GM18502 (cell line): ENCODE data around the gene SLIT3.

Experiments used
- ATAC-seq: cut with Tn5 transposase; IDR thresholded peaks from one replicate; pipeline ENCODE4 v1.9.1; 2021; ENCODE audit warnings: mild to moderate bottlenecking; ENCODE audit not compliant: unreplicated experiment, poor library complexity

Gene SLIT3

DNA sequence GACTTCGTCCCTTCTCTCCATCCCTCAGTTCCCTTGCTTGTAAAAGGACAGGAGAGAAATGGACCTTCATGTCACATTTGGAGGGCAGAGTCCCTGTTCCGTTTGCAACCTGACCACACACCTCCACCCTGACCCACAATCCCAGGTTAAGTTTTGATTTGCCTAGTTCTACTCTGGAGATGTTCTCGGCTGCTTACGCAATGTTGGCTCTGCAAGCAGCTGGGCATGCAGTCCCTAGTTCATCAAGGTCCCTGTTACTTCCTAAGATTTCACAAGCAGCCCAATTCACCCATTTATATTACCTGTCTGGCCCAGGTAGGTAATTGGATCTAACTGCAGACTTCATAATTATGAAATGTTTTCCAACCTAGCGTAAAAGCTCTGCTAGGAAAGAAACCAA, 28.8 kb downstream of the SLIT3 start:
- ATAC-seq = no peak

GRCh38 chr5:169270827-169271226, 30.1 kb downstream of the SLIT3 start:
- no peak for ATAC-seq

GRCh38 chr5:169268019-169268418, 32.9 kb downstream of the SLIT3 start:
- ATAC-seq = no peak

DNA sequence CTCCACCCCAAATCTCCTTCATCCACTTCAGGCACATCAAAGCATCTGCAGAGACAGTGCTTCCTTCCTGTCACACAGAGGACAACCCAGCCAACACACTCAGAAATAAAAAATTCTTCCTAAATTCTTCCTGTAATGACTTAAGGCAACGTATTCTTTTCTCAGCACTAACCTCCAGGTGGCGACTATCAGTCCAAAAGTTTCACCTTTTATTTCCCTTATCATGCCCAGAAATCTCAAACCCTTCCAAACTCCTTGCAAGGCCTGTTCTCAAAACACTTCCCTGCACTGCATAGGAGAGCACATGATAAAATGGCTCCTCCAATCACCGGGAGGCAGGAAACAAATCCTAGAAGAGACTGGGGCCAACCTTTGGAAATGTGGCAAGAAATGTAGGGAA, 35.1 kb downstream of the SLIT3 start:
- ATAC-seq = no peak

- no peak for ATAC-seq
Observed at GRCh38 chr5:169263591-169263990, 37.3 kb downstream of the SLIT3 start.

- no peak for ATAC-seq
Observed at GRCh38 chr5:169260896-169261569, 39.9 kb downstream of the SLIT3 start.

DNA sequence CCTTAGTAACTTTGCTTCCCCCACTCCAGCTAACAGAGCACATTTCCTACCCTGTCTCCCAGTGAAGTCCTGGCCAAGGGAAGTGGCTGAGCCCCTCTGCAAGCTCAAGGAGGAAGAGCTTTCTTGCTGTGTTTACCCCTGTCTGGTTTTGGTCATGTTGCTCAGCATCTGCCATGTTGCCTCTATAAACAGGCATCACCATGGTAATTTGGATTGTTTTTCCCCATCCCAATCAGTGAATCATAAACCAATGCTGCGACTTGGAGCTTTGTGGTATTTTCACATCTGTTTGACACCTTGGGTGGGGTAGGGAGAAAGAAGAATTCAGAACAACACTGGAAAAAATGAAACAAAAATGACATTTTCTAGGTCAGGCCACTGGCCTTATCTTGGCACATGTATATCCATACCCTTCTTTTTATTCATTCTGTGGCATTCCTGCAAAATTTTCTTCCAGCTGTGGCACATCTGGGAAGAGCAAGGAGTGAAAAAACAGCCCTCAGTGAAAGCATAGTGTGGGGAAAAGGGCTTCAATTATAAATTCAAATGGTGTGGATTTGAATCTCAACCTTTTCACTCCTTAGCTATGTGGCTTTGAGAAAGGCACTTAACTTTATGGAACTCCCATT, 42.5 kb downstream of the SLIT3 start:
- ATAC-seq = no peak

GRCh38 chr5:169256191-169256590, 44.7 kb downstream of the SLIT3 start:
- no peak for ATAC-seq

DNA sequence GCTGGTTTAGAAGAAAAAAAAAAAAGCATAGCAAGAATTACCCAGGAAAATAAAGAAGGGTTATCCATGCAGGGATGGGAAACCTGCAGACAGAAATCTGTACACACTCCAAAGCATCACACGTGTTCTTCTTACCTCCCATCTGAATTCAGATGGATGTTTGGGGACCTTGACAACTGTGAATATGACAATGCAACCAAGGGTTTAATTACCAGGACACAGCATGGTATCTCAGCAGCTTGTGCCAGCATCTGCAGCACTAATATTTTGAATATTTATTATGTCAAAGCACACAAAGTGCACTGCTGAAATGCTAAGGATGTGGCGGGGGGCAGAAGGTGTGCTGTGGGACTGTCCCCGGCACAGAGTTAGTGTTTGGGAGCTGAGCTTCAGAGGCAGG, 47.9 kb downstream of the SLIT3 start:
- no peak for ATAC-seq

DNA sequence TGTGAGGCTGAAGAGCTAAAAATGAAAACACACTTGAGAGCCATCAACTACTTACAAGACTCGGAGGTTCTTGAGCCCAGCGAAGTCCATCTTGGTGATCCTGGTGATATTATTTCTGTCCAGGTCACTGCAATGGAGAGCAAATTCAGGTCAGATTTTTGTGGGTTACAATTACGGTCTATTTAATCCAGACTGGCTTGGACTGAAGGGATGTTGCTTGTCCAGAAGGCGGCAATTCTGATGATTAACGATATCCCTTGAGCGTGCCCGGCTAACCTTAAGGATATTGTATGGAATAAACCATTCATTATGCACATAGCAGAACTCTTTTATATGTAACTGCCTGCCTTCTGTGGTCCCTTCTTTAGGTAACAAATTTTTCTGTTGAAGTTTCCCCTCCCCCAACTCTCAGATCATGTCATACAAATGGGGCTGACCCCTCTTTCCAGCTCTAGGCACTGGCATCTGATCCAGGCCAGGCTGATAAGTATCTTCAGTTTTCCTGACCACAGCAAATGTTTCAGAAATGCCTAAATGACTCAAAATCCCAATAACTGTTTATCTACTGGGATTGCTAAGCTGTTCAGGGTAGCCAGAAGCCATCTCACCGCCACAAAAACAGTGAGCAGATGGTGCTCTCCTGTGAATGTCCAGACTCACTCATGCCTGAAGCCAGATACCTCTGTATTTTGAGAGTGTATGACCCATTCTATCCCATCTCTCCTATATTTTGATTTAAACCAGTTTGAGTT, 49.4 kb downstream of the SLIT3 start:
- no peak for ATAC-seq

DNA sequence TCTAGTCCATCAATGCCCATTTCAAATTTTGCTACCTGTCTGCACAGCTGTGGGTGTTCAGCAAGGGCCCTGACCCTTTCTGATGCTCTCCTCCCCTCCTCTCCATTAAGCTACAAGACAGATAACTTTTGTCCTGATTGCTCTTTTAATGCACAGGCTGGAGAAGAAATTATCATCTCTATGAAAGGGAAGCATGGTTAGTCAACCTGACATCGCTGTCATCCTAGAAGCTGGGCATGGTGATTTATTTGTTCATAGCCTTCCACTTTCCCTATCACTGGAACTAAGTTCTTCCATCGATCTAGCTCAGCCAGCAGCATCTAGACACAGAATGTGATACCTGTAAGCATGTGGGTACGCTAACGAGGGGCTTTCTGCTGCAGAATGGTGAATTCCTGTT, 50.1 kb downstream of the SLIT3 start:
- no peak for ATAC-seq

- ATAC-seq = no peak
Observed at GRCh38 chr5:169248996-169249395, 51.9 kb downstream of the SLIT3 start.

- no peak for ATAC-seq
Observed at GRCh38 chr5:169248550-169248949, 52.4 kb downstream of the SLIT3 start.

DNA sequence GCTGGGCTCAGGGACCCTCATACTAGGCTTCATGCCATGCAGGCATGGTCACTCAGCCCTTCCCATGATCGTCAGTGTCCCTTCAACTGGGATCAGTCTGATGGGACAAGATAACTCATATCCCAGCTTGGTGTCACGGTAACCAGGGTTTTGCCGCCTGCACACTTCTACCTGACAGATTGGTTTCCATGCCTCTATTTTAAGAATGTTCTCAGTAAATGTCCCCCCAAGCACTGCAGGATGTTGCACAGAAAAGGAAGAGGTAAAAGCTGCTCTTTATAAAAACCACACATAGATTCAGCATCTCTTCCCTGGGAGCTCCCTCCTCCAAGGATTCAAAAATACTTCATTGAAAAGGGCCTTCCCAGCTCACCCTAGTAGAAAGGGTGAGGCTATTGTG, 56.1 kb downstream of the SLIT3 start:
- ATAC-seq = no peak

- no peak for ATAC-seq
Observed at GRCh38 chr5:169243651-169244422, 57.1 kb downstream of the SLIT3 start.

DNA sequence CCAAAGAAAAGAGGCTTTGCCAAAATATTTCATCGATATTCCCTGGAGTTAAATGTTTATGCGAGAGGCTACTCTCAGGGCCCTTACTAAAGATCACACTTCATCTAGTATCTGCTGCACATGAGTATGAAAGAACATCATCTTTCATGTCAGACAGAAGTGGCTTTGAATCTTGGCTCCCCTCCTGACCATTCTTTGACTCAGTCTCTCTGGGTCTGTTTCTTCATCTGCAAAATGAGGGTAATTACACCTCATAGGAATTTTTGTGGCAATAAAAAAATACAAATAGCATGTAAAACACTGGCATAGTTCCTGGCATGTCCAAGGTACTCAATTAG, 58.1 kb downstream of the SLIT3 start:
- ATAC-seq = no peak

GRCh38 chr5:169242175-169242848, 58.6 kb downstream of the SLIT3 start:
- ATAC-seq = no peak

- no peak for ATAC-seq
Observed at GRCh38 chr5:169229342-169229892, 71.5 kb downstream of the SLIT3 start.

- no peak for ATAC-seq
Observed at GRCh38 chr5:169226895-169227294, 74.0 kb downstream of the SLIT3 start.

- ATAC-seq = no peak
Observed at GRCh38 chr5:169225830-169226356, 75.0 kb downstream of the SLIT3 start.
